ACC112 (cell line): ENCODE measurements around the gene KCNE4.
"Not testable (repeated sequence)": the region's sequence is repeated elsewhere in the genome, so short reads cannot be mapped to it uniquely, and the experiment has no call there.

Source experiments
- H2AFZ ChIP-seq: fragments of 200-600 bp; sonication (generic); one replicate; pipeline ENCODE4 v1.6.0; 2017; ENCODE audit warnings: antibody characterized with exemption, low read length; ENCODE audit not compliant: unreplicated experiment
- H3K27ac ChIP-seq: fragments of 200-600 bp; sonication (generic); 2 replicates; pipeline ENCODE4 v1.5.1; 2014; ENCODE audit warnings: low read depth, mild to moderate bottlenecking, antibody characterized with exemption, low read length, moderate library complexity
- H3K27me3 ChIP-seq: fragments of 200-600 bp; sonication (generic); 2 replicates; pipeline ENCODE4 v1.6.1; 2014; ENCODE audit warnings: mild to moderate bottlenecking, antibody characterized with exemption, low read length, moderate library complexity, mixed read lengths; ENCODE audit not compliant: insufficient read depth
- H3K36me3 ChIP-seq: fragments of 200-600 bp; sonication (generic); 2 replicates; pipeline ENCODE4 v1.6.1; 2016; ENCODE audit warnings: mild to moderate bottlenecking, antibody characterized with exemption, low read length, moderate library complexity, mixed read lengths; ENCODE audit not compliant: insufficient read depth
- H3K4me1 ChIP-seq: fragments of 200-600 bp; sonication (generic); one replicate; pipeline ENCODE4 v1.6.1; 2016; ENCODE audit warnings: low read length, mixed read lengths; ENCODE audit not compliant: insufficient read depth, unreplicated experiment, control insufficient read depth
- H3K4me3 ChIP-seq: fragments of 200-600 bp; sonication (generic); 2 replicates; pipeline ENCODE4 v1.5.1; 2014; ENCODE audit warnings: mild to moderate bottlenecking, low read depth, low read length
- H3K79me2 ChIP-seq: fragments of 200-600 bp; sonication (generic); one replicate; pipeline ENCODE4 v1.6.0; 2016; ENCODE audit warnings: low read length; ENCODE audit not compliant: control insufficient read depth, unreplicated experiment, insufficient read depth

KCNE4 gene

DNA sequence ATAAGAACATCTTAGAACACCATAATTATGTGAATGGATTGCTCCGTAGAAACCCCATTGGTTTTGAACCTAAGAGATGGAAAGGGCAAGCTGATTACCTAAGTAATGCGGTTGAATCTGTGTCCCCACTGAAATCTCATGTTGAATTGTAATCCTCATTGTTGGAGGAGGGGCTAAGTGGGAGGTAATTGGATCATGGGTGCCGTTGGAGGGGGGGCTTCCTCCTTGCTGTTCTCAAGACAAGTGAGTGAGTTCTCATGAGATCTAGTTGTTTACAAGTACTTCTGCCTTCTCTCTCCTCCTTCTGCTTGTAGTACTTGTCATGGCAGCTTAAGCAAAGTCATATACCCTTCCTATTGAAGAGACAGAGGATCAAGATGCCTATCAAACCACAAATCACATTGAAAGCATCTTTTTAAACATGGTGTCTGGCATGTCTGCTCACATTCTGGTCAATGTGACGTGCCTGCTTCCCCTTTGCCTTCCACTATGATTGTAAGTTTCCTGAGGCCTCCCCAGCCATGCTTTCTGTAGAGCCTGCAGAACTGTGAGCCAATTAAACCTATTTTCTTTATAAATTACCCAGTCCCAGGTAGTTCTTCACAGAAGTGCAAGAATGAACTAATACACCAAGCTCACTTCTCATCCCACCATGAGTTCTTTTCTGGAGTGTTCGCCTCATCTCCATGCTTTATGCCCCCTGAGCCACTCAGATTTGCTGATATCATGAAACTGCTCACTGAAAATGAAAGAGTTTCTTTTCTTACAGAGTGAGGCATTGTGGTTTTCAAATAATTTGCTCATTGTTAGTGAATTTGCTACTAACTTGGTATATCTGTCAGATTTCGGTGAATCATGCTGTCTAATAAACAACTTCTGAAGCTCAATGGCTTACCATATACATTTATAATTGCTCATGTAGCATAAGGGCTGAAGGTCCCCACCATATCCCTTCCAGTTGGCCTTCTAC lies 23.6 kb downstream of the KCNE4 start:
- no peak overlapping the region for H2AFZ ChIP-seq
- peaks cover 8% of the 10 kb centered on the region for H3K4me1 ChIP-seq
- 0 out of 2 replicates have a peak, but pooled peaks cover 4% of the 10 kb centered on the region for H3K36me3 ChIP-seq
- H3K27ac ChIP-seq, result no peak overlapping the region
- H3K4me3 ChIP-seq, result no peak overlapping the region
- no peaks in the 10 kb centered on the region for H3K27me3 ChIP-seq
- H3K79me2 ChIP-seq, result no peaks in the 10 kb centered on the region

DNA sequence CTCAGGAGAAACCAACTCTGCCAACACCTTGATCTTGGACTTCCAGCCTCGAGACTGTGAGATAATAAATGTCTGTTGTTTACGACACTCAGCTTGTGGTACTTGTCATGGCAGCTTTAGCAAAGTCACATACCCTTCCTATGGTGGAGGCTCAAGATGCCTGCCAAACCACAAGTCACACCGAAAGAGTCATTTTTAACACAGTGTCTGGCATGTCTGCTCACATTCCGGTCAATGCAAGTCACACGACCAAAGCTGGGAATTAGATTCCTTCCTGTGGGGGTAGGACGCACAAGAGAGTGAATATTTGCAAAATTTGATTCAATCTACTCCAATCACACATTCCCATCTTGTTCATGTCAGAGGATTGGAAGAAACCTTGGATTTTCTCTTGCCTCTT lies 24.6 kb downstream of the KCNE4 start:
- peaks cover 8% of the 10 kb centered on the region for H3K4me1 ChIP-seq
- 0 out of 2 replicates have a peak, but pooled peaks cover 4% of the 10 kb centered on the region for H3K36me3 ChIP-seq
- no peak overlapping the region for H3K4me3 ChIP-seq
- no peak overlapping the region for H2AFZ ChIP-seq
- H3K27ac ChIP-seq, result no peak overlapping the region; the same call in 1 of the 2 replicates
- no peaks in the 10 kb centered on the region for H3K27me3 ChIP-seq
- no peaks in the 10 kb centered on the region for H3K79me2 ChIP-seq

DNA sequence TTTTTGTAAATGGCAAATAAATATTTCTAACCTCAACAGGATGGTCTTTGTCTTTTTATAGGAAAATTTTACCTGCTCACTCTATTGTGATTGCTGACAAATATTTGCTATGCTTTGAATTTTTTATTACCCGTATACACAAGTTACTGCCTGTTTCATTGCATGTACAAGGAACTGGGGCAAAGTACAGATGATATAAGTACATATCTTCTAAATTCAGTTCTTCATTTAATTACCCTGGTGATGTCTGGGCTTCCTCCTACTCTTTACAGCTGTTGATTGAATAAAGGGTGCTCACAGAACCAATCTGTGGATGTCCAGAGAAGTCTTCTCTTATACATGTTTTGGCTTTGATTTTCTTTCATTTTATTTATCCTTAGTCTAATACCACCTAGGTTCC lies 26.5 kb downstream of the KCNE4 start:
- Histone ChIP-seq H3K27me3 (no peaks in the 10 kb centered on the region), H2AFZ (no peak overlapping the region), H3K27ac (no peak overlapping the region), H3K4me3 (no peak overlapping the region), H3K36me3 (0 out of 2 replicates have a peak, but pooled peaks cover 4% of the 10 kb centered on the region), H3K4me1 (peaks cover 8% of the 10 kb centered on the region), H3K79me2 (no peaks in the 10 kb centered on the region)

DNA sequence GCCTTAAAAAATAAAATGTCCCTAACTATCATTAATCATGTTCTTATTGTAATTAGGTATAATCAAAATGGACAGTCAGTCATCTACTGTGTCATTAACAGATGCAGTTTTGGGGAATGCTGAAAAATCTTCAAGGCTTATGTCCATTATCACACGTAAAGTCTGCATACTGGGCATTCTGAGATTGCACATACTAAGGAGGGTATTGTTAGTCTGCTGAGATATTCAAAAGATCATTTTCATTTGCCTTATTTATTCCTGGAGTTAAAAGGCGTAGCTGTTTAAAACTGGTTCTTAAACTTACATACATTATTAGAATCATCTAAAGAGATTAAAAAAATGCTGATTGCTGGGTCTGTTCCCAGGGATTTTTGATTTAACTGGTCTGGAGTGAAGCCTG lies 27.4 kb downstream of the KCNE4 start:
- no peak overlapping the region for H2AFZ ChIP-seq
- no peak overlapping the region for H3K27ac ChIP-seq
- H3K4me1 ChIP-seq, result peaks cover 8% of the 10 kb centered on the region
- no peak overlapping the region for H3K4me3 ChIP-seq
- 0 out of 2 replicates have a peak, but pooled peaks cover 4% of the 10 kb centered on the region for H3K36me3 ChIP-seq
- H3K79me2 ChIP-seq, result no peaks in the 10 kb centered on the region
- no peaks in the 10 kb centered on the region for H3K27me3 ChIP-seq

DNA sequence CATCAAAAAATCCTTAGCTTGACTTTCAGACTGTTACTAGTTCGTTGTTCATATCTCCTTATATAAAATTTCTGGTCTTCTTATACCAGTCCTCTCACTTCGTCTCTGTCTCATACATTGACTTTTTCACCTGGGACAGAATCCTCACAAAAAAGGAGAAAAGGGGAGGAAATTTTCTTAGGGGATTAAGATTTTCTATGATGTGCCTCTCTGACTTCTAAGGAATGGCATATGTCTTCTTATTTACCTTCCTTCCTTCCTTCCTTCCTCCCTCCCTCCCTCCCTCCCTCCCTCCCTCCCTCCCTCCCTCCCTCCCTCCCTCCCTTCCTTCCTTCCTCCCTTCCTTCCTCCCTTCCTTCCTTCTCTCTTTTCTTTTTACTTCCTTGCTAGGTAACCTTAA lies 27.9 kb downstream of the KCNE4 start:
- Histone ChIP-seq H3K27me3 (no peaks in the 10 kb centered on the region), H3K4me1 (peaks cover 8% of the 10 kb centered on the region), H3K4me3 (no peak overlapping the region), H3K79me2 (no peaks in the 10 kb centered on the region), H3K36me3 (0 out of 2 replicates have a peak, but pooled peaks cover 4% of the 10 kb centered on the region), H3K27ac (no peak overlapping the region), H2AFZ (no peak overlapping the region)

DNA sequence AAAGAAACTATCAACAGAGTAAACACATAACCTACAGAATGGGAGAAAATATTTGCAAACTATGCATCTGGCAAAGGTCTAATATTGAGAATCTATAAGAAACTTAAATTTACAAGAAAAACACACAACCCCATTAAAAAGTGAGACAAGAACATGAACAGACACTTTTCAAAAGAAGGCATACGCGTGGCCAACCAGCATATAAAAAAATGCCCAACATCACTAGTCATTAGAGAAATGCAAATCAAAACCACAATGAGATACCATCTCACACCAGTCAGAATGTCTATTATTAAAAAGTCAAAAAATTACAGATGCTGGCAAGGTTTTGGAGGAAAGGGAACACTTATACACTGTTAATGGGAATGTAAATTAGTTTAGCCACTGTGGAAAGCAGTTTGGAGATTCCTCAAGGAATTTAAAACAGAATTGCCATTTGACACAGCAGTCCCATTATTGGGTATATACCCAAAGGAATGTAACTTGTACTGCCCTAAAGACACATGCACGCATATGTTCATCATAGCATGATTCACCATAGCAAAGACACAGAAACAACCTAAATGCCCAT lies 28.9 kb downstream of the KCNE4 start:
- H3K27me3 ChIP-seq, H3K4me1 ChIP-seq, H3K36me3 ChIP-seq, H2AFZ ChIP-seq, H3K27ac ChIP-seq, H3K79me2 ChIP-seq, H3K4me3 ChIP-seq: not testable (repeated sequence)

DNA sequence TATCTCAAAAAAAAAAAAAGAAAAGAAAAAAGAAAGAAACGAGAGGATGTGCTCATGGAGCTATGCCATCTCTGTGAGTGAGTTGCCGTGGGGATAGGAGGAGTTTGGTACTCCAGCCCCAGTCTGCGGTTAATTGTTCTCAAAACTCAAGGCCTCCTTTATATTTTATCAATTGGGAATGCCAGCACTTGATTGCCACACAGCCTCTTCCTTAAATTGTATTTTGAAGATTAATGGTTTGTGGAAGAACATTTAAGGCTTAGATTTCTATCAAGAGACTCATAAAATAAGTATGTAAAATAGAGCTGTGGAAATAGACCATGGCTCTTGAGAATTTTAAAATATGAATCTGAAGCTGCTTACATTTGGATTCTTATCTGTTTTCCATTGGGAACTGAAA lies 29.8 kb downstream of the KCNE4 start:
- no peak overlapping the region for H3K4me3 ChIP-seq
- H3K36me3 ChIP-seq, result 0 out of 2 replicates have a peak, but pooled peaks cover under 1% of the 10 kb centered on the region
- H3K27ac ChIP-seq, result no peak overlapping the region
- no peaks in the 10 kb centered on the region for H3K79me2 ChIP-seq
- no peak overlapping the region for H2AFZ ChIP-seq
- no peaks in the 10 kb centered on the region for H3K27me3 ChIP-seq
- H3K4me1 ChIP-seq, result peaks cover under 1% of the 10 kb centered on the region

DNA sequence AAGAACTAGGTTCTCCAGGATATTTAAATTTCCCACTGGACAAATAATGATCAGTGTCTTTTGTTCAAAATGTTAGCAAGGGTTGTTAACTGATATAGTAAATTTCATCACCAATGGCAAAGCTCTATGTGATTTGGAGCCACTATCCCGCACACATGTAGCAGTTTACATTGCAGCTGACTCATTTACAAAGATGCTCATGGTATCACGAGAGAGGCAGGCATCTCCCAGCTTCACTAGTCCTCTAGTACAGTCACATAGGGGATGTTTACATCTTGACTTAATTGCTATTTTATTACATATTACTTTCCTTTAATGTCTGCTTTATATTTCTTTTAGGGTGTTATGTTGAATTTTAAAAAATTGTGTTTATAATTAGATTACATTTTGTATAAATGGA lies 30.7 kb downstream of the KCNE4 start:
- H3K36me3 ChIP-seq, result no peaks in the 10 kb centered on the region
- no peak overlapping the region for H3K27ac ChIP-seq
- H3K79me2 ChIP-seq, result no peaks in the 10 kb centered on the region
- no peak overlapping the region for H3K4me3 ChIP-seq
- H2AFZ ChIP-seq, result no peak overlapping the region
- H3K27me3 ChIP-seq, result no peaks in the 10 kb centered on the region
- no peaks in the 10 kb centered on the region for H3K4me1 ChIP-seq

DNA sequence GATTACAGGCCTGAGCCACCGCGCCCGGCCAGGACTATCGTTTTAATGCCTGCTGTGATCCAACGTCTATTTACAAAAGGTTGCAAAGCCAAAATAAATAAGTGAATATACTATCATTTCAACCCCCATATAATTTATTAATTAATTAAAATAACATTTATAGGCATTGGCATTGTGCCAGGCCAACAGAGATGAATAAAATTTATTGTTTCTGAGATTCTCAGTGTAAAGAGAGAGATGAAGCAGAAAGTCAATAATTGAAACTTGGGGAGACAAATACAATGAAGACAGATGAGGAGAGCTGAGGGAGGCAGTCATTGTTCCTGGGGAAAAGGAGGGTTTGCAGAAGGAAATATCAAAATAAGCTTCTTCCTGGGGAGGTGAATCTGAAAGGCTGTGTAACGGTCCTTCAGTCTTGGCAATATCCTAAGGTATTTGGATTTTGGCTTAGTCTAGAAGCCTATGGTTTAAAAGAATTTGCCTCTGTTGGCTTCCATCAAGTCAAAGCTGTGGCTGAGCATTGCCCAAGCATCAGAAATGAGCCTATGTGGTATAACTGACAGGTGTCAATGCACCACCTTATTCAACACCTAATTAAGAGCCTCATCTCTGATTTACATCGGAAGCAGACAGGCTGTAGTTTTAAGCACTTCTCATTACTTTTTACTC lies 31.5 kb downstream of the KCNE4 start:
- H3K36me3 ChIP-seq, result no peaks in the 10 kb centered on the region
- no peak overlapping the region for H2AFZ ChIP-seq
- H3K4me3 ChIP-seq, result no peak overlapping the region
- H3K27me3 ChIP-seq, result no peaks in the 10 kb centered on the region
- no peaks in the 10 kb centered on the region for H3K4me1 ChIP-seq
- H3K27ac ChIP-seq, result no peak overlapping the region
- no peaks in the 10 kb centered on the region for H3K79me2 ChIP-seq

DNA sequence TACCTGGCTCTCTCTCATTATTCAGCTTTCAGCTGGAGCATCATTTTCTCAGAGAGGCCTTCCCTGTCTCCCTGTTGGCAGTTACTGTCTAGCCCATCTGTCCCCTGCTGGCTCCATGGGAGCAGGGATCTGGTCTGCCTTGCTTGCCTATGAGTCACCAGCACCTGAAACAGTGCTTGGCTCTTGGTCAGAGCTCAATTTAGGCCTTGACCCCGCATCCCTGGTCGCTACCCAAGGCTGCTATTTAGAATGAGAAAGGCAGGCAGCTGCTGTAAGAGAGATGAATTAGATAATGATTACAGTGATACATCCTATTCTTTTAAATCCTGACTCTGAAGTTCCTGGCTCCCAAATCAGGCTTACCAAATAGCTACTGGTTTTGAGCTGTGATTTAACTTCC lies 32.9 kb downstream of the KCNE4 start:
- Histone ChIP-seq H3K79me2 (no peaks in the 10 kb centered on the region), H3K27ac (no peak overlapping the region), H3K4me1 (no peaks in the 10 kb centered on the region), H2AFZ (no peak overlapping the region), H3K27me3 (no peaks in the 10 kb centered on the region), H3K36me3 (no peaks in the 10 kb centered on the region), H3K4me3 (no peak overlapping the region)
